Spleen (tissue), 11 donors: ENCODE measurements around the gene FAM124B. TPM values are rescaled to one million over a fixed set of nuclear protein-coding genes. Genes with fewer than 3 reads are reported as not detected.

Source experiments
- DNase-seq: peaks from one replicate; pipeline ENCODE4 v3.0.0-alpha.2; 2020
- H3K27ac ChIP-seq, 8 donors: fragments of 200-600 bp; sonication (generic) in 7 of 8; 1 replicate in 4 of 8; 2 replicates in 4 of 8; pipeline versions ENCODE4 v1.5.0 to v1.8.0; 2016 to 2021; ENCODE audit warnings: inconsistent platforms in 4 of 8, mild to moderate bottlenecking in 4 of 8, moderate library complexity in 1 of 8
- H3K27me3 ChIP-seq, 7 donors: fragments of 200-600 bp; sonication (generic) in 6 of 7; replicated peaks in 1 of 7; 1 replicate in 4 of 7; 2 replicates in 3 of 7; pipeline versions ENCODE4 v1.5.0 to v1.8.0; 2016 to 2021; ENCODE audit warnings: inconsistent platforms in 3 of 7, mild to moderate bottlenecking in 1 of 7
- H3K36me3 ChIP-seq, 6 donors: fragments of 200-600 bp; sonication (generic) in 5 of 6; 1 replicate in 4 of 6; 2 replicates in 2 of 6; pipeline versions ENCODE4 v1.5.0 to v1.8.0; 2016 to 2021; ENCODE audit warnings: inconsistent platforms in 2 of 6
- H3K4me1 ChIP-seq, 6 donors: fragments of 200-600 bp; sonication (generic) in 5 of 6; 1 replicate in 3 of 6; 2 replicates in 3 of 6; pipeline versions ENCODE4 v1.5.0 to v1.8.0; 2016 to 2021; ENCODE audit warnings: inconsistent platforms in 3 of 6
- H3K4me3 ChIP-seq, 8 donors: fragments of 200-600 bp; sonication (generic) in 7 of 8; 1 replicate in 4 of 8; 2 replicates in 4 of 8; pipeline versions ENCODE4 v1.5.0 to v1.8.0; 2016 to 2021; ENCODE audit warnings: inconsistent platforms in 4 of 8, mild to moderate bottlenecking in 4 of 8, moderate library complexity in 2 of 8
- H3K9me3 ChIP-seq, 8 donors: fragments of 200-600 bp; sonication (generic) in 7 of 8; 1 replicate in 4 of 8; 2 replicates in 4 of 8; pipeline versions ENCODE4 v1.5.0 to v1.8.0; 2016 to 2021; ENCODE audit warnings: inconsistent platforms in 4 of 8
- CTCF ChIP-seq, 11 experiments: fragments of 200-600 bp in 7 of 11; fragments of 450-650 bp in 4 of 11; sonication (generic) in 4 of 11; IDR thresholded peaks in 8 of 11; conservative IDR thresholded peaks in 3 of 11; 1 replicate in 7 of 11; 2 replicates in 4 of 11; pipeline versions ENCODE4 v1.4.0 to v1.8.0; 2016 to 2021; ENCODE audit warnings: antibody characterized with exemption in 11 of 11, inconsistent platforms in 4 of 11, mild to moderate bottlenecking in 1 of 11
- POLR2A ChIP-seq, 3 donors: fragments of 450-650 bp; IDR thresholded peaks; one replicate each; pipeline ENCODE4 v1.5.1; 2017; ENCODE audit warnings: antibody characterized with exemption in 3 of 3, mild to moderate bottlenecking in 1 of 3
- POLR2AphosphoS5 ChIP-seq, 3 donors: sonication (generic); formaldehyde crosslinking; IDR thresholded peaks; one replicate each; pipeline ENCODE4 v1.5.1; 2017; ENCODE audit warnings: antibody characterized with exemption in 3 of 3
- WGBS, 5 donors: extraction: QIAGEN DNeasy Blood & Tissue Kit in 3 of 5; methylation state at CpG; one replicate each; pipeline versions ENCODE4 v1.1.5 to v1.1.7; 2013 to 2018; 5-methylcytosine and 5-hydroxymethylcytosine counted together
- intact Hi-C: fragments of 100-400 bp; cut with DNase I; formaldehyde crosslinking; loops from one replicate; pipeline ENCODE4 v1.15.0; 2023; ENCODE audit warnings: low total_unique reads
- polyA plus RNA-seq, 3 donors: library from polyadenylated mRNA; stranded (reverse); fragments of 200-250 nt; gene quantifications; one replicate each; pipeline ENCODE4 v1.2.1, GENCODE V29; 2013
- total RNA-seq, 7 donors: library from RNA; depleted of rRNA in 3 of 7; stranded (reverse); fragments of >200 nt in 3 of 7; fragmentation: NEBNext Ultra II Directional in 4 of 7; extraction: Animal tissue kit (Norgen Biotek cat#: 25700) in 4 of 7; gene quantifications; one replicate each; pipeline versions ENCODE4 v1.1.0 to v1.2.1, GENCODE V29; 2016 to 2021
- donor health status: healthy with polysubstance abuse.
- donor health status: DM: no; HTN: no; CAD: no; lungs with moderate emphysema.
- donor health status: DM: no; HTN: no; CAD: no.
- donor health status: Bipolar disorder and iron deficiency.
- donor health status: healthy.
- donor health status: DM: no; HTN: no; CAD: no.
- donor health status: DM: yes; HTN: yes; CAD: no.

The FAM124B gene
- total and polyA plus RNA-seq, 10 donors = 0.30 to 2.8 (median 0.86) TPM

DNA sequence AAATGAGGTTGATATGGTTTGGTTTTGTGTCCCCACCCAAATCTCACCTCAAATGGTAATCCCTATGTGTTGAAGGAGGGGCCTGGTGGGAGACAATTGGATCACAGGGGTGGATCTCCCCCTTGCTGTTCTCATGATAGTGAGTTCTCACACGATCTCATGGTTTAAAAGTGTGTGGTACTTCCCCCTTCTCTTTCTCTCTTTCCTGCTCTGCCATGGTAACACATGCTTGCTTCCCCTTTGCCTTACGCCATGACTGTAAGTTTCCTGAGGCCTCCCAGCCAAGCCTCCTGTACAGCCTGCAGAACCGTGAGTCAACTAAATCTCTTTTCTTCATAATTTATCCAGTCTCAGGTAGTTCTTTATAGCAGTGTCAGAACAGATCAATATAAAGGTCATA, 24.7 kb upstream of the FAM124B start:
- TF ChIP-seq CTCF (IDR thresholded peaks at IDR 0.05 in 8 of 11, conservative IDR thresholded peaks at IDR 0.05 in 3 of 11) = no peak
- TF ChIP-seq POLR2AphosphoS5 (IDR thresholded peaks at IDR 0.05) = no peak
- no peak for TF ChIP-seq POLR2A (IDR thresholded peaks at IDR 0.05)
- no peak for DNase-seq
- Histone ChIP-seq H3K4me3 (no peak overlapping the region), H3K27me3 (peaks cover 0 to 3% (median 0%) of the 10 kb centered on the region in 7 donors), H3K9me3 (peaks cover 0 to 18% (median 4%) of the 10 kb centered on the region in 8 donors), H3K27ac (no peak overlapping the region), H3K4me1 (no peaks in the 10 kb centered on the region), H3K36me3 (no peaks in the 10 kb centered on the region)
- 22 to 51% (median 44%) methylated on average over 3 of the region's 3 CpGs for WGBS, 5 donors
- intact Hi-C loops = no loop called here

- H3K27ac ChIP-seq = no peak overlapping the region
- H3K4me1 ChIP-seq = no peaks in the 10 kb centered on the region
- H3K27me3 ChIP-seq = no peaks in the 10 kb centered on the region
- no peaks in the 10 kb centered on the region for H3K36me3 ChIP-seq
- intact Hi-C loops = no loop called here
- H3K4me3 ChIP-seq = no peak overlapping the region
- DNase-seq = no peak
- TF ChIP-seq POLR2AphosphoS5 (IDR thresholded peaks at IDR 0.05) (no peak), CTCF (IDR thresholded peaks at IDR 0.05 in 8 of 11, conservative IDR thresholded peaks at IDR 0.05 in 3 of 11) (no peak), POLR2A (IDR thresholded peaks at IDR 0.05) (no peak)
- peaks cover 0 to 12% (median 2%) of the 10 kb centered on the region in 8 donors for H3K9me3 ChIP-seq
- 75 to 96% (median 87%) methylated on average over 2 of the region's 2 CpGs for whole genome bisulfite sequencing, 5 donors
Measured at GRCh38 chr2:224421065-224421464, 19.2 kb upstream of the FAM124B start.

DNA sequence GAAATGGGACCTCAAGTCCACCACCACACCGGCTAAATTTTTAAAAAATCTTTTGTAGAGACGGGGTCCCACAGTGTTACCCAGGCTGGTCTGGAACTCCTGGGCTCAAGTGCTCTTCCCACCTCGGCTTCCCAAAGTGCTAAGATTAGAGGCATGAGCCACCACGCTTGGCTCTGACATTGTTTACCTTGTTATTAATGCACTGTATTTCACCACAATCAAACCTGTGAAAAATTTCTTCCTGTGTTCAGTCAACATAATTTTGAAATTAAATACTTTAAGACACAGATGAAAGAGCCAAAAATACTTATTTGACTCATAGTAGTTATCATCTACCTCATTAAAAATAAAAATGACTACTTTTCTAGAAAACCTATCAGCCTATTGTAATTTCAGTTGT, 16.0 kb upstream of the FAM124B start:
- Histone ChIP-seq H3K4me1 (no peaks in the 10 kb centered on the region), H3K36me3 (no peaks in the 10 kb centered on the region), H3K27me3 (no peaks in the 10 kb centered on the region), H3K9me3 (no peaks in the 10 kb centered on the region), H3K4me3 (no peak overlapping the region), H3K27ac (no peak overlapping the region)
- 89 to 97% (median 94%) methylated on average over 4 of the region's 4 CpGs for WGBS, 5 donors
- TF ChIP-seq CTCF (IDR thresholded peaks at IDR 0.05 in 8 of 11, conservative IDR thresholded peaks at IDR 0.05 in 3 of 11) = no peak
- no peak for TF ChIP-seq POLR2A (IDR thresholded peaks at IDR 0.05)
- TF ChIP-seq POLR2AphosphoS5 (IDR thresholded peaks at IDR 0.05) = no peak
- intact Hi-C loops = no loop called here
- no peak for DNase-seq

DNA sequence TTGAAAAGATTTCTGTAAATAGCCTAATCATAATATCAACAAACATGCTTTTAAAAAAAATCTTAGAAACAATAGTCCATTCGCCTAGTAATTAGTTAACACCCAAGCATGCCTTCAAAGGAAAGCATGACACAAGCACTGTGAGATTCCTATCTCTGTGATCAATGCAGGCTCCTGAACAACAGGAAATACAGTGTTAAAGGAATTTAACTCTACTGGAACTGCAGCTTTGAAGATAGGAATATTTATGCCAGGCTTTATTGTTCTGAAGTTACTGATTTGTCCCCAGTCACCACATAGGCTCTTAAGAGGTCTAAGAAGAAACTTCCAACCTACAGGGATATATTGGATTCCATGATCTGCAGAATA, 15.4 kb upstream of the FAM124B start:
- H3K27ac ChIP-seq = no peak overlapping the region
- no peak overlapping the region for H3K4me3 ChIP-seq
- H3K4me1 ChIP-seq = no peaks in the 10 kb centered on the region
- H3K36me3 ChIP-seq = no peaks in the 10 kb centered on the region
- TF ChIP-seq POLR2A (IDR thresholded peaks at IDR 0.05) (no peak), POLR2AphosphoS5 (IDR thresholded peaks at IDR 0.05) (no peak), CTCF (IDR thresholded peaks at IDR 0.05 in 8 of 11, conservative IDR thresholded peaks at IDR 0.05 in 3 of 11) (no peak)
- H3K9me3 ChIP-seq = no peaks in the 10 kb centered on the region
- no peaks in the 10 kb centered on the region for H3K27me3 ChIP-seq
- DNase-seq = no peak
- WGBS, 5 donors = 60 to 75% (median 67%) methylated on average over 1 of the region's 1 CpG
- intact Hi-C loops = no loop called here
